Cerebellar nuclear complex (tissue), 1 donor: ENCODE measurements around the gene MRI1.
"Not testable (repeated sequence)": the region's sequence is repeated elsewhere in the genome, so short reads cannot be mapped to it uniquely, and the experiment has no call there.

Source experiments
- DNase-seq, 2 experiments: peaks; one replicate each; lab custom pipeline; 2025; lab: John Stamatoyannopoulos, UW

The MRI1 gene

GRCh38 chr19:13761423-13761822 lies 2.9 kb upstream of the MRI1 start:
- no peak for DNase-seq

DNA sequence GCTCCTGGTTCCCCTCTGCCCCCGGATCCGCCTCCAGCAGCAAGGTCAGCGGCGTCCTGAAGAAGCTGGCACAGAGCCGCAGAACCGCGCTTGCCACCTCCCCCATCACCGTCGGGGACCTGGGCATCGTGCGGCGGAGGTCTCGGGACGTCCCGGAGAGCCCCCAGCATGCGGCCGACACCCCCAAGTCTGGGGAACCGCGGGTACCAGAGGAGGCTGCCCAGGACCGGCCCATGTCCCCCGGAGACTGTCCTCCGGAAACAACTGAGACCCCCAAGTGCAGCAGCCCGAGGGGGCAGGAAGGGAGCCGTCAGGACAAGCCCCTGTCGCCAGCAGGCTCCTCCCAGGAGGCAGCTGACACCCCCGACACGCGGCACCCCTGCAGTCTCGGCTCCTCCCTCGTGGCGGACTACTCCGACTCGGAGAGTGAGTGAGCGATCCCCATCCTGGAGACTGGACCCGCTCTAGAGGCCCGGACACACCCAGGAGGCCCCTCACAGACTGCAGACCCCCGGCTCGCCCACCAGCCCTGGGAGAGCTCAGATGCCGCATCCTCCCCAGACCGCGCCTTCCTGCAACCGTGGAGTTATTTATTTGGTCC lies 1.6 kb upstream of the MRI1 start:
- DNase-seq: no peak

DNA sequence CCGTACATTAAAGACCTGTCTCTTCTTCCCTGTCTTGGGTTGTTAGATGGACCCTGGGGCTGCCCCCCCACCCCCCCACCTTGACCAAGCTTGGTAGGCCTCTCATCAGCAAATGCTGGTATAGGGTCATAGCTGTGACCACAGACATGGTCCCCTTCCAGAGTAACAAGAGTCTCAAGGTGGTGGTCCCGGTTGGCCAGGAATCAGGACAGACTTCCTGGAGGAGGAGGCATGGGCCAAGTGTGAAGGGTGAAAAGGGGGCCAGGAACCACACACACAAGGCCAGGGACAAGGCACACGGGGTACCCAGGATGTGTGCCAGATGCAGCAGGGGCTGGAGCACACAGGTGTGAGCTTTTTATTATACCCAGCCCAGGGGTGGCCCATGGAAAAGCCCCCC lies 1.1 kb upstream of the MRI1 start:
- DNase-seq: no peak

DNA sequence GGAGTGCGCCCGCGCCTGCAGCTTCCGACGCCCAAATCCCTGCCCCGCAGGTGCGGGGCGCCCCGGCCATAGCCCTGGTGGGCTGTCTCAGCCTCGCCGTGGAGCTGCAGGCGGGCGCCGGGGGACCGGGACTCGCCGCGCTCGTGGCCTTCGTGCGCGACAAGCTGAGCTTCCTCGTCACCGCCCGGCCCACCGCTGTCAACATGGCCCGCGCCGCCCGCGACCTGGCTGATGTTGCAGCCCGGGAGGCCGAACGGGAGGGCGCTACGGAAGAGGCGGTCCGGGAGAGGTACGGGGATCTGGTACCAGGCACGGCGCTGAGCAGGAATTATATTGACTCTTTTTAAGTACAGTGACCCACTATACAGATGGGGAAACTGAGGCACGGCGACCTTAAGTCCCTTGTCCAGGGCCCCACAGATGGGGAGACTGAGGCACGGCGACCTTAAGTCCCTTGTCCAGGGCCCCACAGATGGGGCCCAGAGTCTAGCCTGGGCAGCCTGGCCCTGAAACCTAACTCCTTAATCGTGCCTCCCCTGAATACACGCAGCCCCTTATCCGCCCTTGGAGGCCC lies 586 bp downstream of the MRI1 start:
- DNase-seq: no peak

DNA sequence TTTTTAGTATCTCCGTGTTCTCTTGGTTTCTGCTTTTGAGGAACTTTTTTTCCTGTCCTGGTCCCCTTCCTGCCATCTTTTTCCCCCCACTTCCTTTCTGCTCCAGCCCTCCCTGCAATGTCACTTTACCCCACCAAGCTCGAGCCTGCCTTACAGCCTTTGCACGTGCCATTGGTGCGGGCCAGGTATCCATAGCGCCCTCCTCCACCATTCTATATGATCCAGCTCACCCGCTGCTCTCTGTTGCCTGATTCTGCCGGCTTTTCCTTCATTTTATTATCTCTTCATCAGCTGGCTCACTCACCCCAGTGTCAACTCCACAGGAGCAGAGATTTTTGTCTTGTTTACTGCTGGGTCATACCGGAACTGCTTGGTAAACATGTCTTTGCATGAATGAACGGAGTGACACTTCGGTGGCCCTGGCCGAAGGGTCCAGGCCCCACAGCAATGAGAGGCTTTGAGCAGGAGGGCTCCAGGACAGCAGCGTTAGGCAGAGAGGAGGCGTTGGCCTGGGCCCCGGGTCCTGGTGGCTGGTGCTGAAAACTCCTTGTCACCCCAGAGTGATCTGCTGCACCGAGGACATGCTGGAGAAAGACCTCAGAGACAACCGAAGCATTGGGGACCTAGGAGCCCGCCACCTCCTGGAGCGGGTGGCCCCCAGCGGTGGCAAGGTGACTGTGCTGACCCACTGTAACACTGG lies 1.2 kb downstream of the MRI1 start:
- DNase-seq: no peak

DNA sequence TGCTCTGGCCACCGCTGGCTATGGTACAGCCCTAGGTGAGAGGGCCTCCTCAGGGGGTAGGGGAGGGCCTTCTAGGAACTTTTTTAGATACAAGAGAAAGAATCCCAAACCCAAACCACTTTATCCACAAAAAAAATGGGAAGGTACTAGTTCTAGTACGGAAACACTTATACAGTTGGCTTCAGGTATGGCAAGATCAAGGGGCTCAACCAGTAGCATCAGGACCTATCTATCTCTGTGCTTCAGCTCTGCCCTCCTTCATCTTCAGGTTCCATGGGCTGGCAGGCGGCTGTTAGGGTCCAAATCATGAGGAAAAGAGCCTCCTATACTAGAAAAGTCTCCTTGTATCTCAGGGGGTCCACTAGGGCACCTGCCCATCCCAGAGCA lies 1.8 kb downstream of the MRI1 start:
- DNase-seq: no peak

DNA sequence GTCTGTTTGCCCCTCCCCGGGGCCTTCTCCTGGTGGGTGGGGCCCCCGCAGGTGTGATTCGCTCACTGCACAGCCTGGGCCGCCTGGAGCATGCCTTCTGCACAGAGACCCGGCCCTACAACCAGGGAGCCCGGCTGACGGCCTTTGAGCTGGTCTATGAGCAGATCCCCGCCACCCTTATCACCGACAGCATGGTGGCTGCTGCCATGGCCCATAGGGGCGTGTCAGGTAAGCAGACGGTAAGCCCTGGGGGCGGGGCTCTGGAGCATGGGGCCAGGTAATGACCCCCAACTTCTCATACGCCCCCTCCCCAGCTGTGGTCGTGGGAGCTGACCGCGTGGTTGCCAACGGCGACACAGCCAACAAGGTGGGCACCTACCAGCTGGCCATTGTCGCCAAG lies 4.2 kb downstream of the MRI1 start:
- DNase-seq: no peak

DNA sequence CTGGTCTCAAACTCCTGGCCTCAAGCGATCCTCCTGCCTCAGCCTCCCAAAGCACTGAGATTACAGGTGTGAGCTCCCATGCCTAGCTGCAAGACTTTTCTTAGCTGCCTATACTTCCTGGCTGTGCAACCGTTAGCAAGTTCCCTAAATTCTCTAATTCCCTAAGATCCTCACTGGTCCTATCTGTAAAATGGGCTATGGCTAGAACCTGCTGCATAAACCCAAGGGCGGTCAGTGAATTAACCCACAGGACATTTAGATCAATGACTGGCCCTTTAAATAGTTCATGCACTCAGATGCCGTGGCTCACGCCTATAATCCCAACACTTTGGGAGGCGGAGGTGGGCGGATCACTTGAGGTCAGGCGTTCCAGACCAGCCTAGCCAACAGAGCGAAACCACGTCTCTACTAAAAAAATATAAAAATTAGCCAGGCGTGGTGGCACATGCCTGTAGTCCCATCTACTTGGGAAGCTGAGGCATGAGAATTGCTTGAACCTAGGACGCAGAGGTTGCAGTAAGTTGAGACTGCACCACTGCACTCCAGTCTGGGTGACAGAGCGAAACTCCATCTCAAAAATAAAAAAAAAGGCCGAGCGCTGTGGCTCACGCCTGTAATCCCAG lies 5.8 kb downstream of the MRI1 start:
- no peak for DNase-seq

GRCh38 chr19:13774217-13775191 lies 10.2 kb downstream of the MRI1 start, which contains the start of gene C19orf53:
C19orf53 (plus strand) TSS chr19:13774456; CDS start chr19:13774478, 22 bp downstream.
- DNase-seq: peak; percentile 43 to 81

DNA sequence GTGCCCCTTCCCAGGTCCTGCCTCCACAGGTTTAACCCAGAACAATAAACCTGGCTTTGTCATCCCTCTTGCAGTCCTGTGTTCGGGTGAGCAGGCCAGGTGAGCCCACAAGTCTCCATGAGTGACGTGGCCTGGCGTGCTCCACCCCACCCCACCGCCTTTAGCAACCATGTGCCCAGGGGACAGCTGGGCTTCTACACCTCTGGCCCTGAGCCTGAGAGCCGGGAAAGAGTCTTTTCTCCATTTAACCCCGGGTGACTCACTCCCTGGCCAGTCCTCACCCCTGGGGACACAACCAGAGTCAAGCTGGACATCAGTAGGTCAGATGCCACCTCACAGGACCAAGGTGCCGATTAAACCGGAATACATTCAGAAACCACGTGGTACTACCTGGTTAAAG lies 14.1 kb downstream of the MRI1 start:
- DNase-seq: no peak

GRCh38 chr19:13778847-13779246 lies 14.5 kb downstream of the MRI1 start:
- DNase-seq: no peak

DNA sequence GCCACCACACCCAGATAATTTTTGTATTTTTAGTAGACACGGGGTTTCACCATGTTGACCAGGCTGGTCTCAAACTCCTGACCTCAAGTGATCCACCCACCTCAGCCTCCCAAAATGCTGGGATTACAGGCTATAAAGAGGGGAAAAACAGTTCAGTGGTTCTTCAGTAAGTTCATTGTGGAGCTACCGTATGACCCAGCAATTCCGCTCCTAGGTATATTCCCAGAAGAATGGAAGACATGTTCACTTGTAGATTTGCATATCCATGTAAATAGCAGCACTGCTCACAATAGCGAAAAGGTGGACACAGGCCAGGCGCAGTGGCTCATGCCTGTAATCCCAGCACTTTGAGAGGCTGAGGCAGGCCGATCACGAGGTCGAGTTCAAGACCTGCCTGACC lies 15.5 kb downstream of the MRI1 start:
- not testable (repeated sequence) for DNase-seq

DNA sequence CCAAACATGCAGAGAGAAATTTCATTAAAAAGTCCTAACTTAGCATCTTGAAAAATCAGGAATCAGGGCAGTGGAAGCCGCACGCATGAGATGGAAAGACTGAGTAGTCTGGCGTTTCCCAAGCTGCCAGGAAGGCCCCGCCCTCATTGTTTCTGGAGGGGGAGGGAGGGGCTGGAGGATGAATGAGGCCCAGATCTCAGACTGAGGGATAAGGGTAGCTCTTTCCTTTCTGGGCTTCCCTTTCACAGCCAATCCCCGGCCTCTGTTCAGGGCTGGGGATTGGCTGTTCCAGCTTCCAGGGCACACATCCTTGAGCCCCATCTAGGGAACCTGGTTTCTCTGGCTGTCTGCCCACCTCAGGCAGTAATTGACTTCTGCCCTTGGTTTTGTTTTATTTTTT lies 17.2 kb downstream of the MRI1 start:
- DNase-seq: no peak

DNA sequence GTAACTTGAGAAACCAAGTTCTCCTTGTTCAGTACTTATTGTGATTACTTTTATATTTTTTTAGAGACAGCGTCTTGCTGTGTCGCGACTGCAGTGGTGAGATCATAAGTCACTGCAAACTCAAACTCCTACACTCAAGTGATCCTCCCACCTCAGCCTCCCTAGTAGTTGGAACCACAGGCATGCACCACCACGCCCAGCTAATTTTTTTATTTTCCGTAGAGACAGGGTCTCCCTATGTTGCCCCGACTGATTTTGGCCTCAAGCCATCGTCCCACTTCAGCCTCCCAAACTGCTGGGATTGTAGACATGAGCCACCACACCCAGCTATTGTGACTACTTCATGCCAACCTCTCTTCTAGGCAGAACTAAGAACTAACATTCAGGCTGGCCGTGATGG lies 18.2 kb downstream of the MRI1 start:
- no peak for DNase-seq

GRCh38 chr19:13783565-13784500 lies 19.5 kb downstream of the MRI1 start:
- no peak for DNase-seq

DNA sequence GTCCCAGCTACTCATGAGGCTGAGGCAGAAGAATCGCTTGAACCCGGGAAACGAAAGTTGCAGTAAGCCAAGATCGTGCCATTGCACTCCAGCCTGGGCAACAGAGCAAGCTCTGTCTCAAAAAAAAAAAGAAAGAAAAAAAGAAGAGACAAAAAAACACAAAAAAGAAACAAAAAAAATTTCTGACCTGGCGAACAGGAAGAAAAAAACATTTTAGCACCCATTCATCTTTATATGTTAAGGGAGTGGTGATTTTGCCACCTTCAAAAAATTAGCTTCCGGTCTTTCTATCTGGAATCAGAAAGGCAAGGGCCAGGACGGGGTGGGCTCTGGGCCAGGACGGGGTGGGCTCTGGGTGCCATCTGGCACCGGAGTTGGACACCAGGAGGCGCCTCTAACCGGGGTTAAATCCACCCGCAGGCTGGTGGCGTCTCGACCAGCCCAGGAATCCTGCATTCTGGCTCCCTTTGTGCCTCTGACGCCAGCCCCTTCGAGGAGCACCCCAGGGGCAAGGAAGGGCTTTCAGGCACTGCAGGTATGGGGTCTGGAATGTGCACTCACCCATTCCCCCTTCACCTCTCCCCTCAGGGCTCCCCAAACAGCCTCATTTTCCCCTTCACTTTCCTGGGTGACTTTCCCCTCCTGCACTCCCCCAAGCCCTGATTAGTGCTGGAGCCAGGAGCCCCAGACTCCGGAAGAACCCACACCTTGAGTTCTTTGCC lies 20.6 kb downstream of the MRI1 start:
- DNase-seq: no peak

DNA sequence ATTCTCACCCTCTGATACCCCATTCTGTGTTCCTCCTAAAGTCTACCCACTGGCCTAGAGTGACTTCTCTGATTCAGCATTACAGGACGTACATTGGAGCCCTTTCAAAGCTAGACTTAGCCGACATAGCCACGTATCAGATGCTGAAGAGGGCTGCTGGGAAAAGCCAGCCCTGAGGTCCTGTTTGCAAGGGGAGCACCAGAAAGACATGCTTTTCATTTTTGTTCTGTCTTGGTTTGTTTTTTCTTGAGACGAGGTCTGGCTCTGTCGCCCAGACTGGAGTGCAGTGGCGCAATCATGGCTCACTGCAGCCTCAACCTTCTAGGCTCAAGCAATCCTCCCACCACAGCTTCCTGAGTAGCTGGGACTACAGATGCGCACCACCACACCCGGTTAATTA lies 24.7 kb downstream of the MRI1 start:
- no peak for DNase-seq

DNA sequence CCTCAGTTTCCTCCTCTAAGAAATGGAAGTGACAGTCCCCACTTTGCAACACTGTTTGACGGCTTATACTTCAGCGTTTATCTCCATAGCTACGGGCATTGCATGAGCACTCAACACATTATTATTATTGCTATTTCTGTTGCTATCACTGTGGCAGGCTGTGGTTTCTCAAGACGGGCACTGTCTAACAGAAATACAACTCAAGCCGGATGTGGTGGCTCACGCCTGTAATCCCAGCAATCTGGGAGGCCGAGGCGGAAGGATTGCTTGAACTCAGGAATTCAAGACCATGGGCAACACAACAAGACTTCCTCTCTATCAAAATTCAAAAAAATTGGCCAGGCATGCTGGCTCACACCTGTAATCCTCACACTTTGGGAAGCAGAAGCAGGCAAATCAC lies 26.0 kb downstream of the MRI1 start:
- DNase-seq: no peak

DNA sequence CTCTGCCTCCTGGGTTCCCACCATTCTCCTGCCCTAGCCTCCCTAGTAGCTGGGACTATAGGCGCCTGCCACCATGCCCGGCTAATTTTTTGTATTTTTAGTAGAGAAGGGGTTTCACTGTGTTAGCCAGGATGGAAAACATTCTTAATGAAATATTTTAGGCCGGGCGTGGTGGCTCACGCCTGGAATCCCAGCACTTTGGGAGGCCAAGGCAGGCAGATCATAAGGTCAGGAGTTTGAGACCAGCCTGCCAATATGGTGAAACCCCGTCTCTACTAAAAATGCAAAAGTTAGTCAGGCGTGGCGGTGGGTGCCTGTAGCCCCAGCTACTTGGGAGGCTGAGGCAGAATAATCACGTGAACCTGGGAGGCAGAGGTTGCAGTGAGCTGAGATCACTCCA lies 29.0 kb downstream of the MRI1 start:
- not testable (repeated sequence) for DNase-seq

DNA sequence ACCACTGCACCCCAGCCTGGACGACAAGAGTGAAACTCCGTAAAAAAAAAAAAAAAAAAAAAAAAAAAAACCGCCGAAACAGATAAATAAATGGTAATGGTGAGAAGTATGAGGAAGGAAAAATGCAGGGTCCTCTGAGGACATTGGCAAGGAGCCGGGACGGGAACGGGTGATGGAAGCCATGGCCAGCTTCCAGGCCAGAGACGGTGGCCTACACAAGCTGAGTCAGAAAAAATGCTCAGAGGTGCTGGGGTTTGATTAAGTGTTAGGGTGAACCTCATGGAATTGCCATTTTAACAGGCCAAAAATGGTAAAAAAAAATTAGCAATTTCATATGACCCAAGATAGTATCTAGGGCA lies 30.1 kb downstream of the MRI1 start:
- no peak for DNase-seq
